ENCODE measurements around the gene KRTCAP3.
A peak's percentile ranks its signal among the peaks of the same experiment; 100 is the strongest.

Gene KRTCAP3

DNA sequence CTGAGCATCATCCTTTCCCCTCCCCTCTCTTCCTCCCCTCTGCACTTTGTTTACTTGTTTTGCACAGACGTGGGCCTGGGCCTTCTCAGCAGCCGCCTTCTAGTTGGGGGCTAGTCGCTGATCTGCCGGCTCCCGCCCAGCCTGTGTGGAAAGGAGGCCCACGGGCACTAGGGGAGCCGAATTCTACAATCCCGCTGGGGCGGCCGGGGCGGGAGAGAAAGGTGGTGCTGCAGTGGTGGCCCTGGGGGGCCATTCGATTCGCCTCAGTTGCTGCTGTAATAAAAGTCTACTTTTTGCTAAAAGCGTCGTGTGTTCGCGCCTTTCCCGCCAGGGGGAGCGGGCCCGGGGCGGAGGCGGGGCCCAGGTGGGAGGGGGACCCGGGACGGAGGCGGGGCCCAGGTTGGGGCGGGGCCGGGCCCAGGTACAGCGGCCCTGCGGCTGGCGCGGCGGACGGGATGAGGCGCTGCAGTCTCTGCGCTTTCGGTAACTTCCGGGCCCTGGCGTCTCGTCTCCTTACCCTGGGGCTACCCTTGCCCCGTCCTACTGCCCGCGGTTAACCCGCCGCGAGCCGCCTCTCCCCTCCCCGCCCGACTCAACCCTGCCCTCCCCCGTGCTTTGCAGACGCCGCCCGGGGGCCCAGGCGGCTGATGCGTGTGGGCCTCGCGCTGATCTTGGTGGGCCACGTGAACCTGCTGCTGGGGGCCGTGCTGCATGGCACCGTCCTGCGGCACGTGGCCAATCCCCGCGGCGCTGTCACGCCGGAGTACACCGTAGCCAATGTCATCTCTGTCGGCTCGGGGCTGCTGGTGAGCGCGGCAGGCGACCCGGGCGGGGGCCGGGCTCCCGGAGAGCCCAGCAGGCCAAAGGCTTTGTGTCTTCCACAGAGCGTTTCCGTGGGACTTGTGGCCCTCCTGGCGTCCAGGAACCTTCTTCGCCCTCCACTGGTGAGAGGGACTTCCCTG lies at the start of gene KRTCAP3:
TSS of gene KRTCAP3 (plus strand) at position 424 of the 962 bp plus-strand sequence. CDS start at position 456, 32 bp downstream.
- FAIRE-seq (no peak), DNase-seq (ENCODE audit: insufficient read length, low spot score) (no peak)
- TF ChIP-seq POLR2A (IDR thresholded peaks at IDR 0.05; ENCODE audit: low read depth, low read length), result no peak

DNA sequence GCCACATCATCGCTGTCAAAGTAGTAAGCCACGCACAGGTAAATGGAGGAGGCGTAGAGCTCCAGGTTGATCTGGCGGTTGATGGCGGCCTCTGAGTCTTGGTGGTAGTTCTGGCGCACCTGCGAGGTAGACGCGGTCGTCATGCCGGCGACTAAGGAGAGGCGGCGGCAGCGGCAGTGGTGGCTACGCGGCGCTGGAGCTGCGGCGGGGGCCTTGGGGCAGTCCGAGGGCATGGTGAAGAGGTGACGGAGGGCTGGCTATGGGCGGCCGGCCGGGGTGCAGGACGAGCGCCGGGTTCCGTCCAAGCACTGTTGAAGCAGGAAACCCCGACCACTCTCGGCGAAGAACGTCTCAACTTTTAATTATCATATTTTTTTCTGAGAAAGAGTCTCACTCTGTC lies 49.0 kb upstream of the KRTCAP3 start:
- no peak for TF ChIP-seq POLR2A (IDR thresholded peaks at IDR 0.05; ENCODE audit: low read depth, low read length)
- no peak for FAIRE-seq
- DNase-seq (ENCODE audit: insufficient read length, low spot score), result no peak

GRCh38 chr2:27398962-27399361 lies 43.2 kb upstream of the KRTCAP3 start:
- TF ChIP-seq POLR2A (IDR thresholded peaks at IDR 0.05; ENCODE audit: low read depth, low read length), result no peak
- FAIRE-seq (no peak), DNase-seq (ENCODE audit: insufficient read length, low spot score) (no peak)

DNA sequence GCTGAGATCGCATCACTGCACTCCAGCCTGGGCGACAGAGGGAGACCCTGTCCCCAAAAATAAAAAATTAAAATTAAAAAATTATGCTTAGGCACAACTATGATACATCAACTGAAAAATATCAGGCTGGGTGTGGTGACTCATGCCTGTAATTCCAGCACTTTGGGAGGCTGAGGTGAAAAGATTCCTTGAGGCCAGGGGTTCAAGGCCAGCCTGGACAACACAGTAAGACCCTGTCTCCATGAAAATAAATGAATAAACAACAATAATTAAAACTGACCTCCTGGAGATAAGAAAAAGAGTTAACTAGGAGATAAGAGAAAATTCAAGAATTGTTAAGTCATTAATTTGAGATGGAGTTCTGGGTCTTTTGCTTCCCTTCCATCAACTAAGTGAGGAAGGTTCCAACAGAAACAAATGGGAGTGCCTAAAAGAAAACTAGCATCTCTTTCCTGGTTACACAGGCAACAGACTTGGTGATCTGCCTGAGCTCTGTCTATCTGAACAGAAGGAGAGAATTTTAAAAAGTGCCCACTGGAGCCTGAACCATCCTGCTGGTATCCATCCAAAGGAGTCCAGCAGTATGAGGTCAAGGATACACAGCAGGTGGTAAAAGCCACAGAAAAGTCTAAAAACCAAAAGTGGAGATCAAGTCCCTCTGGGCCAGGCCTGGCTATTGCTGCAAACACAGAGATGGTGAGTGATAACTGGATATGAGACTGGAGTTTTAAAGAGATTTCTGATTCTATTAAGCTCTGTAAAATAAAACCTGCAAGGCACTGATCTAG lies 41.6 kb upstream of the KRTCAP3 start:
- no peak for TF ChIP-seq POLR2A (IDR thresholded peaks at IDR 0.05; ENCODE audit: low read depth, low read length)
- FAIRE-seq (peak; percentile 38), DNase-seq (ENCODE audit: insufficient read length, low spot score) (no peak)

- FAIRE-seq (no peak), DNase-seq (ENCODE audit: insufficient read length, low spot score) (no peak)
- no peak for TF ChIP-seq POLR2A (IDR thresholded peaks at IDR 0.05; ENCODE audit: low read depth, low read length)
These were observed 34.2 kb upstream of the KRTCAP3 start for GRCh38 chr2:27407798-27408491.

- no peak for TF ChIP-seq POLR2A (IDR thresholded peaks at IDR 0.05; ENCODE audit: low read depth, low read length)
- no peak for FAIRE-seq
- DNase-seq (ENCODE audit: insufficient read length, low spot score), result peak; percentile 43
These were observed 33.4 kb upstream of the KRTCAP3 start for GRCh38 chr2:27408601-27409320.

- FAIRE-seq, result peak; percentile 88
These were observed 32.7 kb upstream of the KRTCAP3 start, which contains the start of gene PPM1G for GRCh38 chr2:27409321-27410073. Gene PPM1G, minus strand, starts transcription at chr2:27409591. Its CDS starts 169 bp downstream, at chr2:27409422.

DNA sequence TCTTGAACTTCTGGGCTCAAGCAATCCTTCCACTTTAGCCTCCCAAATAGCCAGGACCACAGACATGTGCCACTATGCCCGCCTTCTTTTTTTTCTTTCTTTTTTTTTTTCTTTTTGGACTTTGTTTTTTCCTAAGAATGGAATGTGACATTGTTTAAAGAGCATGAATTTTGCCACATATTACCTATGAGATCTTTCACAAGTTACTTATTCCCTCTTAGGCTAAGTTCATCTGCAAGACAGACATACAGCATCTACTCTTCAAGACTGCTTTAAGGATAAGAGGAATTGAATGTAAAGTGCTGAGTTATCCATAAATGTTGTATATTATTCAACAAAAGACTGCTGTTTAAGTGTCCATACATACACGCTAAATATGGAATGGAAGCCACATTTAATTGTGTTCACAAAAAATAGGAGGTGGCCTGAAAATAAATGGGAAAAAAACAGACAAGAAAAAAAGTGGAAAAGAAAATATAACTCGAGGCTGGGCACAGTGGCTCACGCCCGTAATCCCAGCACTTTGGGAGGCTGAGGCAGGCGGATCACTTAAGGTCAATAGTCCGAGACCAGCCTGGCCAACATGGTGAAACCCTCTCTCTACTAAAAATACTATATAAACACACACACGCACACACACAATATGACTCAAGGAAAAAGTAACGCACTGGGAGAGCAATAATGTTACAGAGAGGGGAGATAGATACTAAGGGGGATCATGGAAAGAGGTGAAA lies 29.6 kb upstream of the KRTCAP3 start:
- no peak for FAIRE-seq
- no peak for TF ChIP-seq POLR2A (IDR thresholded peaks at IDR 0.05; ENCODE audit: low read depth, low read length)
- no peak for DNase-seq (ENCODE audit: insufficient read length, low spot score)

More at GRCh38 chr2:27409321-27410073, 32.7 kb upstream of the KRTCAP3 start, which contains the start of gene PPM1G:
- peak; percentile 88 for DNase-seq (ENCODE audit: insufficient read length, low spot score)
- TF ChIP-seq POLR2A (IDR thresholded peaks at IDR 0.05; ENCODE audit: low read depth, low read length), result peak; percentile 81

DNA sequence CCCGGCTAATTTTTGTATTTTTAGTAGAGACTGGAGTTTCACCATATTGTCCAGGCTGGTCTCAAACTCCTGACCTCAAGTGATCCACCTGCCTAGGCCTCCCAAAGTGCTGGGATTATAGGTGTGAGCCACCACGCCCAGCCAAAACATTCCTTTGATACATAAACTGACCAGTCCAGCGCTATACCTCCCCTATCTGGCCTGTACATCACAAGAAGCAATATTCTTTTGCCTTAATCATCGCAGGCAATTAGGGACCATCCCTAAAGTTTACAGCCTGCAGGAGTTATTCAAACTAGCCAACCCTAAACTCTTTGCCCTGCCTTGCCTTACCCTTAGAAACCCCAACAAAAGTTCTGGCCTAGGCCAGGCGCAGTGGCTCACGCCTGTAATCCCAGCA lies 26.0 kb upstream of the KRTCAP3 start:
- FAIRE-seq (no peak), DNase-seq (ENCODE audit: insufficient read length, low spot score) (no peak)

GRCh38 chr2:27420996-27421395 lies 21.2 kb upstream of the KRTCAP3 start:
- no peak for TF ChIP-seq POLR2A (IDR thresholded peaks at IDR 0.05; ENCODE audit: low read depth, low read length)
- DNase-seq (ENCODE audit: insufficient read length, low spot score) (no peak), FAIRE-seq (no peak)

More for the DNA sequence above, 26.0 kb upstream of the KRTCAP3 start:
- TF ChIP-seq POLR2A (IDR thresholded peaks at IDR 0.05; ENCODE audit: low read depth, low read length), result no peak

GRCh38 chr2:27421660-27422250 lies 20.4 kb upstream of the KRTCAP3 start:
- no peak for TF ChIP-seq POLR2A (IDR thresholded peaks at IDR 0.05; ENCODE audit: low read depth, low read length)
- no peak for FAIRE-seq
- DNase-seq (ENCODE audit: insufficient read length, low spot score), result no peak
